Heart right ventricle (tissue), 16 donors: Measurements from ENCODE around the gene PLEKHA5. TPM values are rescaled to one million over a fixed set of nuclear protein-coding genes. Genes with fewer than 3 reads are reported as not detected.

Experiments
- ATAC-seq, 8 donors: fragments of 200-7000 bp; cut with Tn5 transposase; one replicate each; pipeline ENCODE4 v1.9.1; 2020; ENCODE audit warnings: mild to moderate bottlenecking in 8 of 8, moderate library complexity in 8 of 8, moderate number of reproducible peaks in 1 of 8
- DNase-seq, 2 donors: peaks; one replicate each; pipeline ENCODE4 v3.0.0-alpha.2; 2020
- H3K27ac ChIP-seq, 10 donors: fragments of 200-600 bp; sonication (generic) in 2 of 10; one replicate each; pipeline versions ENCODE4 v1.5.0 to v1.8.0; 2020 to 2022; ENCODE audit warnings: mild to moderate bottlenecking in 3 of 10
- H3K27me3 ChIP-seq, 7 donors: fragments of 200-600 bp; one replicate each; pipeline ENCODE4 v1.8.0; 2021 to 2022; ENCODE audit warnings: mild to moderate bottlenecking in 2 of 7
- H3K36me3 ChIP-seq, 9 donors: fragments of 200-600 bp; sonication (generic) in 1 of 9; one replicate each; pipeline versions ENCODE4 v1.5.0 to v1.8.0; 2020 to 2022; ENCODE audit warnings: mild to moderate bottlenecking in 2 of 9
- H3K4me1 ChIP-seq, 9 donors: fragments of 200-600 bp; sonication (generic) in 1 of 9; one replicate each; pipeline versions ENCODE4 v1.5.0 to v1.8.0; 2020 to 2022; ENCODE audit warnings: mild to moderate bottlenecking in 4 of 9
- H3K4me3 ChIP-seq, 10 donors: fragments of 200-600 bp; sonication (generic) in 2 of 10; one replicate each; pipeline versions ENCODE4 v1.5.0 to v1.8.0; 2020 to 2022; ENCODE audit warnings: mild to moderate bottlenecking in 7 of 10, moderate library complexity in 2 of 10
- H3K9me3 ChIP-seq, 11 donors: fragments of 200-600 bp in 10 of 11; sonication (generic) in 2 of 11; one replicate each; pipeline versions ENCODE4 v1.5.0 to v1.8.0; 2013 to 2022; ENCODE audit warnings: mild to moderate bottlenecking in 2 of 11, control low read depth in 1 of 11, moderate library complexity in 1 of 11
- CTCF ChIP-seq, 9 donors: fragments of 200-600 bp; sonication (generic) in 2 of 9; IDR thresholded peaks; one replicate each; pipeline versions ENCODE4 v1.5.0 to v1.8.0; 2021 to 2022; ENCODE audit warnings: antibody characterized with exemption in 9 of 9, mild to moderate bottlenecking in 5 of 9, moderate library complexity in 1 of 9
- WGBS, 2 donors: extraction: QIAGEN DNeasy Blood & Tissue Kit; methylation state at CpG; one replicate each; pipeline ENCODE4 v1.1.7; 2013; ENCODE audit warnings: inconsistent platforms in 1 of 2; 5-methylcytosine and 5-hydroxymethylcytosine counted together
- intact Hi-C, 10 donors: fragments of 100-400 bp; cut with DNase I; formaldehyde crosslinking; loops; one replicate each; pipeline versions ENCODE4 v1.11.1 to v1.14.2; 2022
- polyA plus RNA-seq, 2 donors: library from polyadenylated mRNA; stranded (reverse); fragments of 200-250 nt; gene quantifications; one replicate each; pipeline ENCODE4 v1.2.3, GENCODE V29; 2013
- total RNA-seq, 10 donors: library from RNA; stranded (reverse); fragmentation: NEBNext Ultra II Directional in 3 of 10; extraction: Animal tissue kit (Norgen Biotek cat#: 25700) in 3 of 10; gene quantifications; one replicate each; pipeline versions ENCODE4 v1.2.1 to v1.2.4, GENCODE V29; 2021 to 2023
- donor health status: Arrhythmogenic right ventricular cardiomyopathy.
- donor health status: ischemic (EF 13 %, LVEDD 7.1; RV severe dilation, severe dysfunction).
- donor health status: healthy with polysubstance abuse.
- donor health status: DM: no; HTN: yes; CAD: no.
- donor health status: DM: no; HTN: no; CAD: no.
- donor health status: ischemic (EF 25% LVEDD 6.9; RV normal size, moderate dysfunction).
- donor health status: ischemic (EF 25% LVEDD 5.7; RV mildly dilated, moderate dysfunction).
- donor health status: healthy.
- donor health status: DM: yes; HTN: yes; CAD: no.
- donor health status: Ischemic cardiomyopathy.
- donor health status: ischemic (EF 35%, LVEDD 5.7; RV mildly dilated, moderate dysfunction).
- donor health status: nonischemic (EF 11% LVEDD 7.7; RV severe dilation, severe dysfunction).
- donor health status: DM: yes; HTN: yes; CAD: no.
- donor health status: PGD.
- donor health status: ischemic (EF 29% LVEDD 5.4; RV normal size, mild dysfunction).
- donor health status: nonischemic (EF 23%, LVEDD 6.1; RV moderate dilation, normal function).

PLEKHA5 gene
- total and polyA plus RNA-seq, 12 donors: 11.8 to 77.1 (median 61.8) TPM

- no peaks in the 10 kb centered on the region for H3K36me3 ChIP-seq
- no peak overlapping the region for H3K4me3 ChIP-seq
- peaks cover 0 to 44% (median 17%) of the 10 kb centered on the region in 9 donors for H3K4me1 ChIP-seq
- DNase-seq (no peak), ATAC-seq (no peak)
- intact Hi-C loops: no loop called here
- WGBS, 2 donors: 89 to 90% methylated on average over 6 of the region's 6 CpGs
- H3K27ac ChIP-seq: no peak overlapping the region
- no peaks in the 10 kb centered on the region for H3K9me3 ChIP-seq
- no peak for TF ChIP-seq CTCF (IDR thresholded peaks at IDR 0.05)
- H3K27me3 ChIP-seq: no peaks in the 10 kb centered on the region
Observed at GRCh38 chr12:19203539-19204506, 74.3 kb downstream of the PLEKHA5 start.

GRCh38 chr12:19205120-19205519 is 75.6 kb downstream of the PLEKHA5 start:
- intact Hi-C loops: no loop called here
- H3K27me3 ChIP-seq: no peaks in the 10 kb centered on the region
- no peak overlapping the region for H3K27ac ChIP-seq
- H3K36me3 ChIP-seq: no peaks in the 10 kb centered on the region
- 78 to 79% methylated on average over 4 of the region's 4 CpGs for WGBS, 2 donors
- ATAC-seq: no peak
- H3K9me3 ChIP-seq: peaks cover 0 to 10% (median 0%) of the 10 kb centered on the region in 11 donors
- no peak for TF ChIP-seq CTCF (IDR thresholded peaks at IDR 0.05)
- DNase-seq: no peak
- H3K4me1 ChIP-seq: peaks cover 0 to 33% (median 16%) of the 10 kb centered on the region in 9 donors
- H3K4me3 ChIP-seq: no peak overlapping the region

GRCh38 chr12:19206493-19207077 is 77.1 kb downstream of the PLEKHA5 start:
- peaks cover 0 to 28% (median 12%) of the 10 kb centered on the region in 9 donors for H3K4me1 ChIP-seq
- no peaks in the 10 kb centered on the region for H3K27me3 ChIP-seq
- ATAC-seq (no peak), DNase-seq (no peak)
- WGBS, 2 donors: 88 to 91% methylated on average over 4 of the region's 4 CpGs
- H3K36me3 ChIP-seq: no peaks in the 10 kb centered on the region
- H3K9me3 ChIP-seq: peaks cover 0 to 18% (median 0%) of the 10 kb centered on the region in 11 donors
- no peak overlapping the region for H3K4me3 ChIP-seq
- no peak overlapping the region for H3K27ac ChIP-seq
- intact Hi-C loops: no loop called here
- TF ChIP-seq CTCF (IDR thresholded peaks at IDR 0.05): no peak

- ATAC-seq: no peak
Observed at GRCh38 chr12:19208456-19208855, 78.9 kb downstream of the PLEKHA5 start.

More at GRCh38 chr12:19208456-19208855, 78.9 kb downstream of the PLEKHA5 start:
- Histone ChIP-seq H3K27ac (no peak overlapping the region), H3K36me3 (no peaks in the 10 kb centered on the region), H3K27me3 (no peaks in the 10 kb centered on the region), H3K4me3 (no peak overlapping the region), H3K9me3 (peaks cover 0 to 19% (median 0%) of the 10 kb centered on the region in 11 donors), H3K4me1 (peaks cover 0 to 36% (median 12%) of the 10 kb centered on the region in 9 donors)
- WGBS, 2 donors: 42 to 46% methylated on average over 2 of the region's 2 CpGs
- intact Hi-C loops: no loop called here
- TF ChIP-seq CTCF (IDR thresholded peaks at IDR 0.05): no peak
- no peak for DNase-seq
